ENCODE results near the gene KHDC4. TPM values are rescaled to one million over a fixed set of nuclear protein-coding genes. Genes with fewer than 3 reads are reported as not detected.
A peak's percentile ranks its signal among the peaks of the same experiment; 100 is the strongest.

KHDC4 gene
- total and polyA plus RNA-seq, 9 of the 15 experiments (the other 6 are each of a cell fraction or from before 2014, with no cell fraction given), result 12.1 to 185 (median 65.6) TPM

DNA sequence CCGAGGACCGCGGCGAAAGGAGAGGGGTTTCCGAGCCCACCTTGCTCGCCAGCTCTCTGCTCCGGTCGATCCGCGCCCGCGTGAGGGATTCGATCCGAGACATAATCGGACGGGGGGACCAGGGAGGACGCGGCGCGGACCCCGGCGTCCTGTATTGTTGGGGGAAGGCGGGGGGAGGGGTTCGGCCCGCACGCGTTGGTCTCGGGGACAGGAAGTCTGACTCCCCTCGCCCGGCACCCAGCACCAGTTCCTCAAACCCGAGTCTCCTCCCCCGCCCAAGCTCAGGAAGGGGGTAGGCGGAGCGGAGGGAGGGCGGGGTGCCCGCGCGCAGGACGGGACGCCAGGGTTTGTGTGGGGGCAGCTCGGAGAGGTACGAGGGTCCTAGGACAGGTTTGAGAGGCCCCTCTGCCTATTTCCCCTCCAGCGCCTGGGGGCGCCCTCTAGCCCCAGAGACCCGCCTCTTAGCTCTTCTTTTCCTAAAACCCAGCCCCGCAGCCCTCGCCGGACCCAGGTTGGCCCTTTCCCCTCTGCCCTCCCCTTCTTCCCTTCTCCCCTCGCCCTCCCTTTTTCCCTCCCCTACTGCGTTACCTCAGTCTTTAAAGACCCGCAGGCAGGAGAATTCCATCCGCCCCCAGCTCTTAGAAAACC, 44.2 kb upstream of the KHDC4 start, which contains the start of gene ARHGEF2 (continued):
- TF ChIP-seq NFIX (CRISPR knock-in tag; IDR thresholded peaks at IDR 0.05; ENCODE audit: low read depth), result no peak
- no peak for TF ChIP-seq ZNF384 (IDR thresholded peaks at IDR 0.05; ENCODE audit: low read depth, low read length)
- TF ChIP-seq MAFK (IDR thresholded peaks at IDR 0.05; ENCODE audit: low read length), result no peak
- TF ChIP-seq XRCC3 (IDR thresholded peaks at IDR 0.05), result no peak
- TF ChIP-seq SMARCE1 (IDR thresholded peaks at IDR 0.05), result no peak
- TF ChIP-seq PRPF4 (IDR thresholded peaks at IDR 0.05; ENCODE audit: insufficient read depth, low read depth, low read length, poor library complexity, severe bottlenecking), result no peak
- TF ChIP-seq ZNF766 (CRISPR knock-in tag; conservative IDR thresholded peaks at IDR 0.05), result no peak
- TF ChIP-seq CUX1 (CRISPR knock-in tag; IDR thresholded peaks at IDR 0.05), result no peak
- TF ChIP-seq U2AF2 (optimal IDR thresholded peaks at IDR 0.05; ENCODE audit: low read depth, low read length), result no peak
- peak; percentile 94 for TF ChIP-seq RBFOX2 (IDR thresholded peaks at IDR 0.05; ENCODE audit: low read depth, low read length)
- TF ChIP-seq, protein P1, sequence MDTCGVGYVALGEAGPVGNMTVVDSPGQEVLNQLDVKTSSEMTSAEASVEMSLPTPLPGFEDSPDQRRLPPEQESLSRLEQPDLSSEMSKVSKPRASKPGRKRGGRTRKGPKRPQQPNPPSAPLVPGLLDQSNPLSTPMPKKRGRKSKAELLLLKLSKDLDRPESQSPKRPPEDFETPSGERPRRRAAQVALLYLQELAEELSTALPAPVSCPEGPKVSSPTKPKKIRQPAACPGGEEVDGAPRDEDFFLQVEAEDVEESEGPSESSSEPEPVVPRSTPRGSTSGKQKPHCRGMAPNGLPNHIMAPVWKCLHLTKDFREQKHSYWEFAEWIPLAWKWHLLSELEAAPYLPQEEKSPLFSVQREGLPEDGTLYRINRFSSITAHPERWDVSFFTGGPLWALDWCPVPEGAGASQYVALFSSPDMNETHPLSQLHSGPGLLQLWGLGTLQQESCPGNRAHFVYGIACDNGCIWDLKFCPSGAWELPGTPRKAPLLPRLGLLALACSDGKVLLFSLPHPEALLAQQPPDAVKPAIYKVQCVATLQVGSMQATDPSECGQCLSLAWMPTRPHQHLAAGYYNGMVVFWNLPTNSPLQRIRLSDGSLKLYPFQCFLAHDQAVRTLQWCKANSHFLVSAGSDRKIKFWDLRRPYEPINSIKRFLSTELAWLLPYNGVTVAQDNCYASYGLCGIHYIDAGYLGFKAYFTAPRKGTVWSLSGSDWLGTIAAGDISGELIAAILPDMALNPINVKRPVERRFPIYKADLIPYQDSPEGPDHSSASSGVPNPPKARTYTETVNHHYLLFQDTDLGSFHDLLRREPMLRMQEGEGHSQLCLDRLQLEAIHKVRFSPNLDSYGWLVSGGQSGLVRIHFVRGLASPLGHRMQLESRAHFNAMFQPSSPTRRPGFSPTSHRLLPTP (IDR thresholded peaks at IDR 0.05; ENCODE audit: borderline replicate concordance, extremely low read depth, insufficient read length), result no peak
- 0 out of 4 replicates have a peak, but pooled peaks of 1 of the 2 experiments have one; percentile 14 for TF ChIP-seq NONO (IDR thresholded peaks at IDR 0.05; ENCODE audit: low read depth in 2 of 2, low read length in 1 of 2)
- 0 out of 2 replicates have a peak, but pooled peaks have one; percentile 76 for TF ChIP-seq RERE (CRISPR knock-in tag; IDR thresholded peaks at IDR 0.05; ENCODE audit: borderline replicate concordance)

All from K562 (cell line).